ENCODE data around the gene THSD7B.

Gene THSD7B

DNA sequence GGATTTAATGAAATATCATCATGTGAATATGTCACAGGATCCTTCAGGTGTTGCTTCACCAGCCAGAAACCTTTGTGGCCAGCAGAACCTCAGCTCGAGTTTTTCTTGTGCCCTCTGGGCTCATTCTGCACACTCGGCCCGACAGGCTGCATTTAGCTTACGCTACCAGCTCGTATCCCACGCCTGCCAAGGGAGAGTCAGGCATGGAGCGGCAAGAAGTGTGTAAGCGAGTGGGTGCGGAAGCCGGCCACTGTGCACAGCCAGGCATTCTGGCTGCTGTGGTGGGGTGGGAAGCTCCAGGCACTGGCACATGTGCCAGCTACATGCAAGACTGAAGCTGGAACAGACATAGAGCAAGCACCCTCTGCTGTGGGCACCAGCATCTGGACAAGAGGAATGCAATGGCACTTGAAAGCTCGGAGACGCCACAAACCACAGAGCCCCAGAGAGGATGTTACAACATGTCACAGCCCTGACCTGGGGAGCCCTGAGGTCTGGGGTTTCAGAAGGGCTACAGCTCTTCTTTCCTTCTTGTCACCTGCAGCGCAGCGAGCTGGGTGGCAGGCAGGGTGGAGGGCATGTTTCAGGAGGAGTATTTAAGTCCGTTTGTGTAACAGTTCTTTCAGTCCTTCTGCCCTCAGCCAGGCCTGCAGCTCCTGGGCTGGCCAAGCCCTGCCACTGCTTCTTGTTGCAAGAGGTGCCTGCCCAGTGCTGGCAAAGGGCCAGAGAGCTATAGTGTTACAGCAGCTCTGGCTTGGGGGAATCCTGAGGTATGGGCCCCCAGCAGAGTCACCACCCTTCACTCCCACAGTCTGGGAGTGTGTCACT lies 941.7 kb downstream of the THSD7B start:
- H3K79me2 ChIP-seq (ENCODE audit: insufficient read depth, low read length): no peaks in the 10 kb centered on the region
- no peak overlapping the region for H3K4me3 ChIP-seq (ENCODE audit: low read length, poor library complexity, severe bottlenecking)
- H3K4me1 ChIP-seq (ENCODE audit: insufficient read depth, low read length, poor library complexity, severe bottlenecking): no peaks in the 10 kb centered on the region
- no peaks in the 10 kb centered on the region for H3K9me2 ChIP-seq (replicated peaks; ENCODE audit: low read depth, low read length)
- H3K9ac ChIP-seq (ENCODE audit: low read depth, low read length, poor library complexity, severe bottlenecking): no peak overlapping the region
- no peaks in the 10 kb centered on the region for H4K20me1 ChIP-seq (ENCODE audit: insufficient read depth, low read length, poor library complexity, severe bottlenecking)
- H3K27me3 ChIP-seq (ENCODE audit: insufficient read depth, low read length, poor library complexity, severe bottlenecking): no peaks in the 10 kb centered on the region
- TF ChIP-seq, protein P1, sequence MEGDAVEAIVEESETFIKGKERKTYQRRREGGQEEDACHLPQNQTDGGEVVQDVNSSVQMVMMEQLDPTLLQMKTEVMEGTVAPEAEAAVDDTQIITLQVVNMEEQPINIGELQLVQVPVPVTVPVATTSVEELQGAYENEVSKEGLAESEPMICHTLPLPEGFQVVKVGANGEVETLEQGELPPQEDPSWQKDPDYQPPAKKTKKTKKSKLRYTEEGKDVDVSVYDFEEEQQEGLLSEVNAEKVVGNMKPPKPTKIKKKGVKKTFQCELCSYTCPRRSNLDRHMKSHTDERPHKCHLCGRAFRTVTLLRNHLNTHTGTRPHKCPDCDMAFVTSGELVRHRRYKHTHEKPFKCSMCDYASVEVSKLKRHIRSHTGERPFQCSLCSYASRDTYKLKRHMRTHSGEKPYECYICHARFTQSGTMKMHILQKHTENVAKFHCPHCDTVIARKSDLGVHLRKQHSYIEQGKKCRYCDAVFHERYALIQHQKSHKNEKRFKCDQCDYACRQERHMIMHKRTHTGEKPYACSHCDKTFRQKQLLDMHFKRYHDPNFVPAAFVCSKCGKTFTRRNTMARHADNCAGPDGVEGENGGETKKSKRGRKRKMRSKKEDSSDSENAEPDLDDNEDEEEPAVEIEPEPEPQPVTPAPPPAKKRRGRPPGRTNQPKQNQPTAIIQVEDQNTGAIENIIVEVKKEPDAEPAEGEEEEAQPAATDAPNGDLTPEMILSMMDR (conservative IDR thresholded peaks at IDR 0.05; ENCODE audit: low read length): no peak
- TF ChIP-seq EZH2phosphoT487 (IDR thresholded peaks at IDR 0.05; ENCODE audit: borderline replicate concordance): no peak
- no peaks in the 10 kb centered on the region for H3K36me3 ChIP-seq (ENCODE audit: insufficient read depth, low read length)
- H3K9me3 ChIP-seq (ENCODE audit: insufficient read depth, low read depth, low read length): no peaks in the 10 kb centered on the region
- H3K4me2 ChIP-seq (ENCODE audit: low read depth, low read length, poor library complexity, severe bottlenecking): no peak overlapping the region
- no peak overlapping the region for H2AFZ ChIP-seq (ENCODE audit: low read length)
- no peaks in the 10 kb centered on the region for H3F3A ChIP-seq (ENCODE audit: low read depth)

DNA sequence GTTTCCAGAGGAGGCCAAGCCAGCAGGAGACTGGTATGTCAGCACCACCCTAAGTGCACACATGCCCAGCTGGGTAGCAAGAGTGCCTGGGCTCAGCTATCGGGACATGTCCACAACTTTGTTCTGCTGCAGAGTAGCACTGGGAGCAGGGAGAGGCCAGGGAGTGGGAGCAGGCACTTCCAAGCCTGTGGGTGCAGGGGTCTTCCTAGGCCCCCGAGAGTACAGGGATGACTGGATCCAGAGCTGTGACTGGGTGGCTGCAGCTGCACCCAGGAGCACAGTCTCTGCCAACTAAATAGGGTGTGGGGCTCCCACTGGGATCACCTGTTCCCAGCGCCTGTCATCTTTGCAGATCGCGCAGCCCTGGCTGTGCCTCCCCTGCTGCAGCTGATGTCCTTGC lies 943.0 kb downstream of the THSD7B start:
- Histone ChIP-seq H3K4me3 (ENCODE audit: low read length, poor library complexity, severe bottlenecking) (no peak overlapping the region), H3K79me2 (ENCODE audit: insufficient read depth, low read length) (no peaks in the 10 kb centered on the region), H3K36me3 (ENCODE audit: insufficient read depth, low read length) (no peaks in the 10 kb centered on the region), H3K27me3 (ENCODE audit: insufficient read depth, low read length, poor library complexity, severe bottlenecking) (no peaks in the 10 kb centered on the region), H3K9me2 (replicated peaks; ENCODE audit: low read depth, low read length) (no peaks in the 10 kb centered on the region), H3K9me3 (ENCODE audit: insufficient read depth, low read depth, low read length) (no peaks in the 10 kb centered on the region), H2AFZ (ENCODE audit: low read length) (no peak overlapping the region), H3K4me1 (ENCODE audit: insufficient read depth, low read length, poor library complexity, severe bottlenecking) (no peaks in the 10 kb centered on the region), H4K20me1 (ENCODE audit: insufficient read depth, low read length, poor library complexity, severe bottlenecking) (no peaks in the 10 kb centered on the region), H3K9ac (ENCODE audit: low read depth, low read length, poor library complexity, severe bottlenecking) (no peak overlapping the region), H3F3A (ENCODE audit: low read depth) (no peaks in the 10 kb centered on the region), H3K4me2 (ENCODE audit: low read depth, low read length, poor library complexity, severe bottlenecking) (no peak overlapping the region)
- TF ChIP-seq EZH2phosphoT487 (IDR thresholded peaks at IDR 0.05; ENCODE audit: borderline replicate concordance): no peak
- TF ChIP-seq, protein P1 (conservative IDR thresholded peaks at IDR 0.05; ENCODE audit: low read length): no peak

DNA sequence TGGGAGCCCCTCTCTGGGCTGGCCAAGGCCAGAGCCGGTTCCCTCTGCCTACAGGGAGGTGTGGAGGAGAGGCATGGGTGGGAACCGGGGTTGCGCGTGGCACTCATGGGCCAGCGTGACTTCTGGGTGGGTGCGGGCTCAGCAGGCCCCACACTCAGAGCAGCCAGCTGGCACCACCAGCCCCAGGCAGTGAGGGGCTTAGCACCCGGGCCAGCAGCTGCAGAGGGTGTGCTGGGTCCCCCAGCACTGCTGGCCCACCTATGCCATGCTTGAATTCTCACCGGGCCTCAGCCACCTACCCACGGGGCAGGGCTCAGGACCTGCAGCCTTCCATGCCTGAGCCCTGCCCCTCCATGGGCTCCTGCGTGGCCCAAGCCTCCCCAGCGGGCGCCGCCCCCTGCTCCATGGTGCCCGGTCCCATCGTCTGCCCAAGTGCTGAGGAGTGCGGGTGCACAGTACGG lies 950.4 kb downstream of the THSD7B start:
- Histone ChIP-seq H3K9me3 (ENCODE audit: insufficient read depth, low read depth, low read length) (no peaks in the 10 kb centered on the region), H3K36me3 (ENCODE audit: insufficient read depth, low read length) (no peaks in the 10 kb centered on the region), H3K79me2 (ENCODE audit: insufficient read depth, low read length) (no peaks in the 10 kb centered on the region), H3F3A (ENCODE audit: low read depth) (no peaks in the 10 kb centered on the region), H3K4me1 (ENCODE audit: insufficient read depth, low read length, poor library complexity, severe bottlenecking) (no peaks in the 10 kb centered on the region), H3K4me3 (ENCODE audit: low read length, poor library complexity, severe bottlenecking) (no peak overlapping the region), H4K20me1 (ENCODE audit: insufficient read depth, low read length, poor library complexity, severe bottlenecking) (no peaks in the 10 kb centered on the region), H3K9ac (ENCODE audit: low read depth, low read length, poor library complexity, severe bottlenecking) (no peak overlapping the region), H3K27me3 (ENCODE audit: insufficient read depth, low read length, poor library complexity, severe bottlenecking) (no peaks in the 10 kb centered on the region), H2AFZ (ENCODE audit: low read length) (no peak overlapping the region), H3K4me2 (ENCODE audit: low read depth, low read length, poor library complexity, severe bottlenecking) (no peak overlapping the region), H3K9me2 (replicated peaks; ENCODE audit: low read depth, low read length) (no peaks in the 10 kb centered on the region)
- TF ChIP-seq, protein P1 (conservative IDR thresholded peaks at IDR 0.05; ENCODE audit: low read length): no peak
- TF ChIP-seq EZH2phosphoT487 (IDR thresholded peaks at IDR 0.05; ENCODE audit: borderline replicate concordance): no peak

Measured in Loucy (cell line).